Measurements from ENCODE around the gene SPTBN1.

The SPTBN1 gene

GRCh38 chr2:54454548-54455130, 1.5 kb upstream of the SPTBN1 start:
- no peaks in the 10 kb centered on the region for H3K36me3 Mint-ChIP-seq
- peak overlapping the region; percentile 46 for H3K4me3 Mint-ChIP-seq
- no peak overlapping the region for H3K27ac Mint-ChIP-seq
- DNase-seq (ENCODE audit: low spot score in 2 of 2) = no peak
- no peak for ATAC-seq
- peaks cover 16% of the 10 kb centered on the region for H3K4me1 Mint-ChIP-seq
- no peaks in the 10 kb centered on the region for H3K9me3 Mint-ChIP-seq

DNA sequence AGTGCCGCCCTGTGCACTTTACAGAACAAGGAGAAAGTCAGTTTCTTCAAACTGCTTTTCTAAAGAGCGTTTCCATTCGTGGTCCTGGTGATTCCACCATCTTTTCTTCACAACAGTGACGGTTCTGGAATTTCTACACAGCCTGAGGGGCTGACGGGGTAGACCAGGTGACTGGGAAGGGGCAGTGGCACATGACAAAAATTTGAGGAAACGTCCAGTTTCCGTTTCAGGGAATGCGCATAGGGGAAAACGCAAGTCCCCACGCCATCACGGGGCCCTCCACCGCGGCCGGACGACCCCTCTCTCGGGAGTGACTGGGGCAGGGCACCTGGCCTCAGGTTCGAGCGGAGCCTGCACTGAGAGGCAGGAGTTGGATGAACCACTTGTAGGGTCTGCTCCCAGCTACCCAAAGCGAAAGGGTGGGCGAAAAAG, 980 bp upstream of the SPTBN1 start:
- DNase-seq (ENCODE audit: low spot score in 2 of 2) (no peak), ATAC-seq (no peak)
- H3K4me3 Mint-ChIP-seq = peak overlapping the region; percentile 46
- H3K9me3 Mint-ChIP-seq = no peaks in the 10 kb centered on the region
- H3K27ac Mint-ChIP-seq = no peak overlapping the region
- peaks cover 16% of the 10 kb centered on the region for H3K4me1 Mint-ChIP-seq
- no peaks in the 10 kb centered on the region for H3K36me3 Mint-ChIP-seq

- Mint-ChIP-seq H3K4me1 (peaks cover 16% of the 10 kb centered on the region), H3K4me3 (peak overlapping the region; percentile 46), H3K9me3 (no peaks in the 10 kb centered on the region), H3K36me3 (no peaks in the 10 kb centered on the region), H3K27ac (no peak overlapping the region)
- peak in 1 of 2 donors; percentile 54 for DNase-seq (ENCODE audit: low spot score in 2 of 2)
- ATAC-seq = no peak
These were observed 160 bp downstream of the SPTBN1 start for GRCh38 chr2:54456362-54456611.

- peak; percentile 3 to 66 for DNase-seq (ENCODE audit: low spot score in 2 of 2)
- Mint-ChIP-seq H3K4me3 (peak overlapping the region; percentile 81), H3K4me1 (peaks cover 16% of the 10 kb centered on the region), H3K36me3 (no peaks in the 10 kb centered on the region), H3K27ac (no peak overlapping the region), H3K9me3 (no peaks in the 10 kb centered on the region)
- ATAC-seq = peak; percentile 60
These were observed 640 bp downstream of the SPTBN1 start for GRCh38 chr2:54456612-54457322.

GRCh38 chr2:54457323-54458023, 1.3 kb downstream of the SPTBN1 start:
- no peaks in the 10 kb centered on the region for H3K36me3 Mint-ChIP-seq
- DNase-seq (ENCODE audit: low spot score in 2 of 2) = peak in 1 of 2 donors; percentile 56
- peak overlapping the region; percentile 81 for H3K4me3 Mint-ChIP-seq
- ATAC-seq = peak; percentile 58
- H3K4me1 Mint-ChIP-seq = peaks cover 16% of the 10 kb centered on the region
- no peaks in the 10 kb centered on the region for H3K9me3 Mint-ChIP-seq
- no peak overlapping the region for H3K27ac Mint-ChIP-seq

DNA sequence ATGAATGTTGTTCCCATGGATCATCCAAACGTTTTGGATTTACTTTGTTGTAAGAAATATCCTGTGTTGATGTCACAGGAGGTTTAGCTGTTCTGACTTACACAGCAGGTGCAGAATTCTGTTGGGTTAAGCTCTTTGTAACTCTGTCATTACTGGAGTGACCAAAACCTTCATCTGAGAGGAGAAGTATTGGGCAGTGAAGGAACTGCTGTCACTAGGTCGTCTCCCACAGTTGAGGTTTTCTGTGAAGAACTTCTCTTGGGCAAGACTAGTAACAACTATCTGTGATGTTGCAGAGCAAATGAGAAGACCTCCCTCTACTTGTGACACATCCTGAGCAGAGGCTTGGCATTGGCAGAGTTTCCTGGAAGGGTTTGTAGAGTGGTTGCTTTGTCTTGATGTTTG, 2.9 kb downstream of the SPTBN1 start:
- Mint-ChIP-seq H3K27ac (no peak overlapping the region), H3K4me1 (peaks cover 16% of the 10 kb centered on the region), H3K36me3 (no peaks in the 10 kb centered on the region), H3K9me3 (no peaks in the 10 kb centered on the region), H3K4me3 (no peak overlapping the region)
- DNase-seq (ENCODE audit: low spot score in 2 of 2) (no peak), ATAC-seq (peak; percentile 9)

DNA sequence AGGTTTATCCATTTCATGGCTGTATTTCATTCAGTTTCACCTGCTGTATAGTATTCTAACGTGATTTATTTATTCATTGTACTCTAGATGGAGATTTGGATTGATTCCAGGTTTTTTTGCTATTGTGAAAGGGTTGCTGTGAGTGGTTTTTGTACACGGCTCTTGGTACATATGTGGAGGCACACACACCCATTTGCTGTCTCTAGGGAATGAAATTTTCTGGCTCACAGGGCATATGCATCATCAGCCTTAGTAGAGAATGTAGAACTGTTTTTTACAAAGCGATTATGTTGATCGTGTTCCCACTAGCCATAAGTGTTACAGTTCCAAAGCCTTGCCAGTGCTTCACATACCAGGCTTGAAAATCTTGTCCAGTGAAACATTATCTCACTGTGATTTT, 5.1 kb downstream of the SPTBN1 start:
- H3K4me1 Mint-ChIP-seq = peaks cover 16% of the 10 kb centered on the region
- ATAC-seq (no peak), DNase-seq (ENCODE audit: low spot score in 2 of 2) (no peak)
- H3K9me3 Mint-ChIP-seq = no peaks in the 10 kb centered on the region
- no peak overlapping the region for H3K4me3 Mint-ChIP-seq
- H3K27ac Mint-ChIP-seq = no peak overlapping the region
- H3K36me3 Mint-ChIP-seq = no peaks in the 10 kb centered on the region

DNA sequence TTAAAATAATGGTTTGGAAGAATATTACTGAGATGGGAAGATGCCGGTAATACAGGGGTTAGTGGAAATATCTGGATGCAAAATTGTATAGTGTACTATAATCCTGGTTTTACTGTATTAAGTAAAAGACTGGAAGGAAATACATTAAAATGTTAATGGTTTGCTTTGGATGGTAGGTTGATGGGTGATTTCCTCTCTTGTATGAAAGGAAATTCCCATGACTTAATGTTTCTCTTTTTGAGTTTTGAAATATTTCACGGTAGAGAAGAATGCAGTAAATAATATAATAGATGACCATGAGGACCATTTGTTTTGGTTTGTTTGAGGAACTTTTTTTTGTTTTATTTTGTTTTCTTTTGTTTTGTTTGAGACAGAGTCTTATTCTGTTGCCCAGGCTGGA, 8.2 kb downstream of the SPTBN1 start:
- DNase-seq (ENCODE audit: low spot score in 2 of 2) (no peak), ATAC-seq (no peak)
- no peaks in the 10 kb centered on the region for H3K9me3 Mint-ChIP-seq
- no peak overlapping the region for H3K27ac Mint-ChIP-seq
- H3K36me3 Mint-ChIP-seq = no peaks in the 10 kb centered on the region
- H3K4me3 Mint-ChIP-seq = no peak overlapping the region
- no peaks in the 10 kb centered on the region for H3K4me1 Mint-ChIP-seq

DNA sequence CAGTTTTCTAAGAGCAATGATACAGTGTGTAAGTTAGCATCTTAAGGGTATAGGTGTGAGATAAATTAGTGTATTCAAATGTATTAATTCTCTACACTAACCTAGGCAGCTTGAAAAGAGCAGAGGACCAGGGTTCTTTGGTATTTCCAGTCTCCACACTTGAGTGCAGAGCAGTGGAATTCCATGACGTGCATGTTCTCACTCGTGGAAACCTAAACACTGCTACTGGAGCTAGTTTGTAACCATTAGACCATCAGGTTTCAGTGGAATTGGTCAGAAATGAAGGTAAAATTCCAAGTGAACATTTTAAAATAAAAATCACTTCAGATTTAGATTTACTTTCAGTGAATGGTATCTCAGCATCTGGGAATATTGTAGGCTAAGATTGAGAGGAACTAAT, 9.0 kb downstream of the SPTBN1 start:
- DNase-seq (ENCODE audit: low spot score in 2 of 2) = no peak
- H3K4me3 Mint-ChIP-seq = no peak overlapping the region

GRCh38 chr2:54466870-54467269, 10.7 kb downstream of the SPTBN1 start:
- Mint-ChIP-seq H3K36me3 (no peaks in the 10 kb centered on the region), H3K4me1 (no peaks in the 10 kb centered on the region), H3K9me3 (no peaks in the 10 kb centered on the region), H3K27ac (no peak overlapping the region), H3K4me3 (no peak overlapping the region)
- DNase-seq (ENCODE audit: low spot score in 2 of 2) (no peak), ATAC-seq (no peak)

More for the DNA sequence above, 9.0 kb downstream of the SPTBN1 start:
- no peak for ATAC-seq
- no peaks in the 10 kb centered on the region for H3K4me1 Mint-ChIP-seq
- no peaks in the 10 kb centered on the region for H3K9me3 Mint-ChIP-seq
- H3K27ac Mint-ChIP-seq = no peak overlapping the region
- H3K36me3 Mint-ChIP-seq = no peaks in the 10 kb centered on the region

- no peak overlapping the region for H3K4me3 Mint-ChIP-seq
- H3K9me3 Mint-ChIP-seq = no peaks in the 10 kb centered on the region
- H3K36me3 Mint-ChIP-seq = no peaks in the 10 kb centered on the region
- no peak for ATAC-seq
- DNase-seq (ENCODE audit: low spot score in 2 of 2) = no peak
- no peaks in the 10 kb centered on the region for H3K4me1 Mint-ChIP-seq
- H3K27ac Mint-ChIP-seq = no peak overlapping the region
These were observed 12.5 kb downstream of the SPTBN1 start for GRCh38 chr2:54468673-54469072.

GRCh38 chr2:54469484-54470053, 13.4 kb downstream of the SPTBN1 start:
- ATAC-seq (no peak), DNase-seq (ENCODE audit: low spot score in 2 of 2) (no peak)
- no peaks in the 10 kb centered on the region for H3K36me3 Mint-ChIP-seq
- no peaks in the 10 kb centered on the region for H3K4me1 Mint-ChIP-seq
- no peaks in the 10 kb centered on the region for H3K9me3 Mint-ChIP-seq
- no peak overlapping the region for H3K4me3 Mint-ChIP-seq
- no peak overlapping the region for H3K27ac Mint-ChIP-seq

- no peak overlapping the region for H3K4me3 Mint-ChIP-seq
- no peak overlapping the region for H3K27ac Mint-ChIP-seq
- DNase-seq (ENCODE audit: low spot score in 2 of 2) = no peak
- no peaks in the 10 kb centered on the region for H3K4me1 Mint-ChIP-seq
- no peaks in the 10 kb centered on the region for H3K9me3 Mint-ChIP-seq
- H3K36me3 Mint-ChIP-seq = no peaks in the 10 kb centered on the region
- ATAC-seq = no peak
These were observed 14.3 kb downstream of the SPTBN1 start for GRCh38 chr2:54470266-54470938.

- no peak overlapping the region for H3K27ac Mint-ChIP-seq
- H3K9me3 Mint-ChIP-seq = no peaks in the 10 kb centered on the region
- no peak overlapping the region for H3K4me3 Mint-ChIP-seq
- no peaks in the 10 kb centered on the region for H3K4me1 Mint-ChIP-seq
- no peaks in the 10 kb centered on the region for H3K36me3 Mint-ChIP-seq
- DNase-seq (ENCODE audit: low spot score in 2 of 2) (no peak), ATAC-seq (no peak)
These were observed 15.1 kb downstream of the SPTBN1 start for GRCh38 chr2:54471221-54471711.

- H3K36me3 Mint-ChIP-seq = no peaks in the 10 kb centered on the region
- ATAC-seq = no peak
- no peaks in the 10 kb centered on the region for H3K9me3 Mint-ChIP-seq
- DNase-seq (ENCODE audit: low spot score in 2 of 2) = no peak
- H3K27ac Mint-ChIP-seq = no peak overlapping the region
- no peak overlapping the region for H3K4me3 Mint-ChIP-seq
- peaks cover 5% of the 10 kb centered on the region for H3K4me1 Mint-ChIP-seq
These were observed 17.7 kb downstream of the SPTBN1 start for GRCh38 chr2:54473851-54474250.

Measured in stimulated activated effector memory CD8-positive, alpha-beta T cell treated with anti-CD3 and anti-CD28 coated beads, Interleukin-12 subunit alpha, Interleukin-12 subunit beta, amount 100 ng/mL, for 72 hours (primary cell).